Stomach (tissue), 9 donors: Measurements from ENCODE around the gene PIGA. TPM values are rescaled to one million over a fixed set of nuclear protein-coding genes. Genes with fewer than 3 reads are reported as not detected.

Source experiments
- DNase-seq, 2 donors: peaks; one replicate each; pipeline versions ENCODE4 v3.0.0 to v3.0.0-alpha.2; 2013 to 2019
- H3K27ac ChIP-seq, 5 donors: fragments of 200-600 bp in 4 of 5; sonication (generic) in 4 of 5; one replicate each; pipeline ENCODE4 v1.5.1; 2013 to 2019; ENCODE audit warnings: mild to moderate bottlenecking in 1 of 5, moderate library complexity in 1 of 5
- H3K27me3 ChIP-seq, 3 donors: fragments of 200-600 bp; sonication (generic); one replicate each; pipeline ENCODE4 v1.5.1; 2017 to 2019; ENCODE audit warnings: mixed run types in 1 of 3
- H3K36me3 ChIP-seq, 4 donors: fragments of 200-600 bp; sonication (generic); 1 replicate in 3 of 4; 2 replicates in 1 of 4; pipeline ENCODE4 v1.5.1; 2016 to 2019
- H3K4me1 ChIP-seq, 4 donors: fragments of 200-600 bp; sonication (generic); one replicate each; pipeline ENCODE4 v1.5.1; 2016 to 2019
- H3K4me3 ChIP-seq, 4 donors: fragments of 200-600 bp; sonication (generic) in 3 of 4; one replicate each; pipeline ENCODE4 v1.5.1; 2016 to 2019; ENCODE audit warnings: mild to moderate bottlenecking in 1 of 4
- H3K9me3 ChIP-seq, 4 donors: fragments of 200-600 bp; sonication (generic); one replicate each; pipeline ENCODE4 v1.5.1; 2016 to 2019
- CTCF ChIP-seq, 7 experiments: fragments of 450-650 bp in 4 of 7; fragments of 200-600 bp in 3 of 7; sonication (generic) in 3 of 7; IDR thresholded peaks; one replicate each; pipeline ENCODE4 v1.5.1; 2016 to 2019; ENCODE audit warnings: antibody characterized with exemption in 7 of 7, control low read depth in 2 of 7, mild to moderate bottlenecking in 1 of 7
- EP300 ChIP-seq: sonication (generic); formaldehyde crosslinking; IDR thresholded peaks from one replicate; pipeline ENCODE4 v1.6.1; 2017; ENCODE audit warnings: antibody characterized with exemption
- POLR2A ChIP-seq, 4 donors: fragments of 450-650 bp; IDR thresholded peaks; one replicate each; pipeline ENCODE4 v1.6.1; 2016; ENCODE audit warnings: antibody characterized with exemption in 4 of 4, control low read depth in 2 of 4, mild to moderate bottlenecking in 1 of 4, moderate library complexity in 1 of 4
- POLR2AphosphoS5 ChIP-seq, 3 donors: sonication (generic); formaldehyde crosslinking; IDR thresholded peaks; one replicate each; pipeline ENCODE4 v1.6.1; 2016; ENCODE audit warnings: antibody characterized with exemption in 3 of 3
- whole genome bisulfite sequencing, 5 donors: extraction: QIAGEN DNeasy Blood & Tissue Kit in 3 of 5; methylation state at CpG; one replicate each; pipeline versions ENCODE4 v1.1.5 to v1.1.7; 2013 to 2018; 5-methylcytosine and 5-hydroxymethylcytosine counted together
- intact Hi-C: fragments of 100-400 bp; cut with DNase I; formaldehyde crosslinking; loops from one replicate; pipeline ENCODE4 v1.15.1; 2023; ENCODE audit warnings: low total_unique reads
- polyA plus RNA-seq, 3 donors: library from polyadenylated mRNA; stranded (reverse); fragments of 200-250 nt; gene quantifications; one replicate each; pipeline ENCODE4 v1.2.3, GENCODE V29; 2013
- total RNA-seq, 5 donors: library from RNA; depleted of rRNA; stranded (reverse); fragments of >200 nt; gene quantifications; one replicate each; pipeline versions ENCODE4 v1.1.0 to v1.2.3, GENCODE V29; 2014 to 2016
- donor health status: healthy with polysubstance abuse.
- donor health status: Bipolar disorder and iron deficiency.
- donor health status: healthy.

PIGA gene
- total and polyA plus RNA-seq, 8 donors, result 0.58 to 59.7 (median 7.5) TPM

GRCh38 chrX:15356444-15356843, 21.1 kb upstream of the PIGA start:
- no peaks in the 10 kb centered on the region for H3K9me3 ChIP-seq
- H3K27ac ChIP-seq, result no peak overlapping the region
- intact Hi-C loops, result loop anchor here (10.0 kb wide), 1 partner anchor 108 kb away; no protein-coding TSS in a partner anchor
- peak in 1 of 2 donors; percentile 67 for DNase-seq
- no peaks in the 10 kb centered on the region for H3K36me3 ChIP-seq
- H3K4me3 ChIP-seq, result no peak overlapping the region
- no peak for TF ChIP-seq CTCF (IDR thresholded peaks at IDR 0.05)
- peak in 2 of 3 donors; percentile 58 to 89 for TF ChIP-seq POLR2AphosphoS5 (IDR thresholded peaks at IDR 0.05)
- 32 to 59% (median 44%) methylated on average over 1 of the region's 1 CpG for WGBS, 5 donors
- H3K4me1 ChIP-seq, result no peaks in the 10 kb centered on the region
- no peaks in the 10 kb centered on the region for H3K27me3 ChIP-seq

- no peaks in the 10 kb centered on the region for H3K4me1 ChIP-seq
- WGBS, 5 donors, result 61 to 76% (median 70%) methylated on average over 7 to 8 of the region's 8 CpGs
- H3K36me3 ChIP-seq, result peaks cover 0 to 3% (median 0%) of the 10 kb centered on the region in 4 donors
- H3K27me3 ChIP-seq, result no peaks in the 10 kb centered on the region
- DNase-seq, result no peak
- H3K9me3 ChIP-seq, result no peaks in the 10 kb centered on the region
- no peak overlapping the region for H3K4me3 ChIP-seq
- TF ChIP-seq EP300 (no peak), CTCF (IDR thresholded peaks at IDR 0.05) (no peak), POLR2A (IDR thresholded peaks at IDR 0.05) (no peak), POLR2AphosphoS5 (IDR thresholded peaks at IDR 0.05) (no peak)
- intact Hi-C loops, result loop anchor here (10.0 kb wide), 1 partner anchor 114 kb away; no protein-coding TSS in a partner anchor
- H3K27ac ChIP-seq, result no peak overlapping the region
Measured at GRCh38 chrX:15350329-15350996, 15.1 kb upstream of the PIGA start.

- TF ChIP-seq POLR2A (IDR thresholded peaks at IDR 0.05) (no peak), POLR2AphosphoS5 (IDR thresholded peaks at IDR 0.05) (peak in 1 of 3 donors; percentile 15), CTCF (IDR thresholded peaks at IDR 0.05) (peak in 5 of 7 experiments; percentile 27 to 50 (median 35)), EP300 (no peak)
- WGBS, 5 donors, result 14 to 27% (median 16%) methylated on average over 2 of the region's 2 CpGs
- no peak overlapping the region for H3K27ac ChIP-seq
- no peak overlapping the region for H3K4me3 ChIP-seq
- no peaks in the 10 kb centered on the region for H3K4me1 ChIP-seq
- intact Hi-C loops, result no loop called here
- peak; percentile 42 to 83 for DNase-seq
- no peaks in the 10 kb centered on the region for H3K27me3 ChIP-seq
- H3K9me3 ChIP-seq, result no peaks in the 10 kb centered on the region
- peaks cover 0 to 3% (median 0%) of the 10 kb centered on the region in 4 donors for H3K36me3 ChIP-seq
Measured at GRCh38 chrX:15349046-15349445, 13.7 kb upstream of the PIGA start.

GRCh38 chrX:15345976-15346375, 10.7 kb upstream of the PIGA start:
- TF ChIP-seq EP300 (no peak), POLR2A (IDR thresholded peaks at IDR 0.05) (no peak), POLR2AphosphoS5 (IDR thresholded peaks at IDR 0.05) (no peak), CTCF (IDR thresholded peaks at IDR 0.05) (no peak)
- H3K4me3 ChIP-seq, result no peak overlapping the region
- peaks cover 0 to 3% (median 0%) of the 10 kb centered on the region in 4 donors for H3K36me3 ChIP-seq
- no peaks in the 10 kb centered on the region for H3K4me1 ChIP-seq
- peaks cover 0 to 6% (median 0%) of the 10 kb centered on the region in 3 donors for H3K27me3 ChIP-seq
- 71 to 90% (median 82%) methylated on average over 3 of the region's 3 CpGs for WGBS, 5 donors
- H3K9me3 ChIP-seq, result no peaks in the 10 kb centered on the region
- no peak overlapping the region for H3K27ac ChIP-seq
- no peak for DNase-seq
- intact Hi-C loops, result no loop called here
